Measurements from ENCODE around the gene ANGPTL8.

GRCh38 chr19:11256189-11256588 lies 16.8 kb downstream of the ANGPTL8 start:
- TF ChIP-seq CTCF (IDR thresholded peaks at IDR 0.05; ENCODE audit: extremely low read depth in 1 of 2, insufficient read depth in 1 of 2, low read depth in 1 of 2, low read length in 2 of 2) (no peak), MYC (IDR thresholded peaks at IDR 0.05; ENCODE audit: low read depth, low read length) (no peak), POLR2AphosphoS5 (IDR thresholded peaks at IDR 0.05; ENCODE audit: insufficient read depth, low read depth, low read length) (no peak), EZH2 (IDR thresholded peaks at IDR 0.05; ENCODE audit: borderline replicate concordance, low read depth, low read length, severe bottlenecking) (no peak), POLR2A (IDR thresholded peaks at IDR 0.05; ENCODE audit: low read depth, low read length) (no peak), MAX (IDR thresholded peaks at IDR 0.05; ENCODE audit: insufficient read depth, insufficient read length) (no peak), JUN (IDR thresholded peaks at IDR 0.05; ENCODE audit: borderline replicate concordance, insufficient read depth, insufficient read length, low read depth) (no peak), FOS (IDR thresholded peaks at IDR 0.05; ENCODE audit: borderline replicate concordance, insufficient read depth, low read length) (no peak), GATA2 (IDR thresholded peaks at IDR 0.05; ENCODE audit: insufficient read depth, insufficient read length, low read depth, low read length) (no peak)
